ENCODE data around the gene IP6K3.

- TF ChIP-seq, protein P1, sequence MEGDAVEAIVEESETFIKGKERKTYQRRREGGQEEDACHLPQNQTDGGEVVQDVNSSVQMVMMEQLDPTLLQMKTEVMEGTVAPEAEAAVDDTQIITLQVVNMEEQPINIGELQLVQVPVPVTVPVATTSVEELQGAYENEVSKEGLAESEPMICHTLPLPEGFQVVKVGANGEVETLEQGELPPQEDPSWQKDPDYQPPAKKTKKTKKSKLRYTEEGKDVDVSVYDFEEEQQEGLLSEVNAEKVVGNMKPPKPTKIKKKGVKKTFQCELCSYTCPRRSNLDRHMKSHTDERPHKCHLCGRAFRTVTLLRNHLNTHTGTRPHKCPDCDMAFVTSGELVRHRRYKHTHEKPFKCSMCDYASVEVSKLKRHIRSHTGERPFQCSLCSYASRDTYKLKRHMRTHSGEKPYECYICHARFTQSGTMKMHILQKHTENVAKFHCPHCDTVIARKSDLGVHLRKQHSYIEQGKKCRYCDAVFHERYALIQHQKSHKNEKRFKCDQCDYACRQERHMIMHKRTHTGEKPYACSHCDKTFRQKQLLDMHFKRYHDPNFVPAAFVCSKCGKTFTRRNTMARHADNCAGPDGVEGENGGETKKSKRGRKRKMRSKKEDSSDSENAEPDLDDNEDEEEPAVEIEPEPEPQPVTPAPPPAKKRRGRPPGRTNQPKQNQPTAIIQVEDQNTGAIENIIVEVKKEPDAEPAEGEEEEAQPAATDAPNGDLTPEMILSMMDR (IDR thresholded peaks at IDR 0.05) = no peak
- no peak for TF ChIP-seq POLR2A (IDR thresholded peaks at IDR 0.05)
These were observed 7.1 kb downstream of the IP6K3 start for GRCh38 chr6:33739571-33739970.
